NCI-H345 treated with DMSO at 0.1 percent for 48 hours (cell line): ENCODE results near the gene SNX24.
A peak's percentile ranks its signal among the peaks of the same experiment; 100 is the strongest.

Experiments used
- DNase-seq: peaks from one replicate; lab custom pipeline; 2025; ENCODE audit not compliant: unreplicated experiment; lab: John Stamatoyannopoulos, UW

SNX24 gene

GRCh38 chr5:122999947-123000563 lies 154.6 kb downstream of the SNX24 start:
- DNase-seq = no peak

- peak; percentile 22 for DNase-seq
Observed at GRCh38 chr5:123000731-123001130, 155.3 kb downstream of the SNX24 start.

GRCh38 chr5:123001808-123002207 lies 156.4 kb downstream of the SNX24 start:
- DNase-seq = no peak

GRCh38 chr5:123007182-123007581 lies 161.8 kb downstream of the SNX24 start:
- DNase-seq = no peak

GRCh38 chr5:123007754-123008153 lies 162.3 kb downstream of the SNX24 start:
- DNase-seq = no peak

- no peak for DNase-seq
Observed at GRCh38 chr5:123012321-123012720, 166.9 kb downstream of the SNX24 start.

GRCh38 chr5:123014689-123015088 lies 169.3 kb downstream of the SNX24 start:
- no peak for DNase-seq

GRCh38 chr5:123028222-123028621 lies 182.8 kb downstream of the SNX24 start:
- no peak for DNase-seq

GRCh38 chr5:123033157-123033671 lies 187.8 kb downstream of the SNX24 start:
- DNase-seq = no peak

- DNase-seq = peak; percentile 24
Observed at GRCh38 chr5:123035360-123035917, 190.0 kb downstream of the SNX24 start.

- peak; percentile 18 for DNase-seq
Observed at GRCh38 chr5:123035918-123036390, 190.5 kb downstream of the SNX24 start.

GRCh38 chr5:123036391-123037103 lies 191.1 kb downstream of the SNX24 start, which contains the start of gene PPIC:
Gene PPIC, minus strand, starts transcription at chr5:123036725. Its CDS starts 100 bp downstream, at chr5:123036625.
- peak; percentile 20 for DNase-seq

GRCh38 chr5:123037104-123037418 lies 191.6 kb downstream of the SNX24 start:
- no peak for DNase-seq

- DNase-seq = no peak
Observed at GRCh38 chr5:123039673-123040072, 194.3 kb downstream of the SNX24 start.

GRCh38 chr5:123044926-123045617 lies 199.7 kb downstream of the SNX24 start:
- DNase-seq = no peak

- no peak for DNase-seq
Observed at GRCh38 chr5:123046222-123046621, 200.8 kb downstream of the SNX24 start.

- no peak for DNase-seq
Observed at GRCh38 chr5:123047706-123048105, 202.3 kb downstream of the SNX24 start.

GRCh38 chr5:123051206-123051605 lies 205.8 kb downstream of the SNX24 start:
- no peak for DNase-seq
